Adipocyte (in vitro differentiated cells): ENCODE measurements around the gene CFD.
A peak's percentile ranks its signal among the peaks of the same experiment; 100 is the strongest.

Source experiments
- DNase-seq: peaks from one replicate; pipeline ENCODE4 v3.0.0-alpha.2; 2015; ENCODE audit warnings: low read depth
- H3K27me3 ChIP-seq: replicated peaks from 2 replicates; pipeline ENCODE4 v1.7.0; 2013; ENCODE audit warnings: mild to moderate bottlenecking, low read length, moderate library complexity; ENCODE audit not compliant: control insufficient read depth, insufficient read depth
- H3K36me3 ChIP-seq: 2 replicates; pipeline ENCODE4 v1.7.0; 2013; ENCODE audit warnings: low read length, mild to moderate bottlenecking, moderate library complexity; ENCODE audit not compliant: control insufficient read depth, insufficient read depth, severe bottlenecking
- H3K4me1 ChIP-seq: 2 replicates; pipeline ENCODE4 v1.7.0; 2013; ENCODE audit warnings: mild to moderate bottlenecking, low read length, moderate library complexity; ENCODE audit not compliant: control insufficient read depth, insufficient read depth
- H3K4me3 ChIP-seq: 2 replicates; pipeline ENCODE4 v1.7.0; 2013; ENCODE audit warnings: mild to moderate bottlenecking, low read length, moderate library complexity
- H3K9ac ChIP-seq: 2 replicates; pipeline ENCODE4 v1.7.0; 2013; ENCODE audit warnings: mild to moderate bottlenecking, low read length, moderate library complexity
- H3K9me3 ChIP-seq: 2 replicates; pipeline ENCODE4 v1.7.0; 2013; ENCODE audit warnings: mild to moderate bottlenecking, low read length, moderate library complexity; ENCODE audit not compliant: control insufficient read depth

The CFD gene

DNA sequence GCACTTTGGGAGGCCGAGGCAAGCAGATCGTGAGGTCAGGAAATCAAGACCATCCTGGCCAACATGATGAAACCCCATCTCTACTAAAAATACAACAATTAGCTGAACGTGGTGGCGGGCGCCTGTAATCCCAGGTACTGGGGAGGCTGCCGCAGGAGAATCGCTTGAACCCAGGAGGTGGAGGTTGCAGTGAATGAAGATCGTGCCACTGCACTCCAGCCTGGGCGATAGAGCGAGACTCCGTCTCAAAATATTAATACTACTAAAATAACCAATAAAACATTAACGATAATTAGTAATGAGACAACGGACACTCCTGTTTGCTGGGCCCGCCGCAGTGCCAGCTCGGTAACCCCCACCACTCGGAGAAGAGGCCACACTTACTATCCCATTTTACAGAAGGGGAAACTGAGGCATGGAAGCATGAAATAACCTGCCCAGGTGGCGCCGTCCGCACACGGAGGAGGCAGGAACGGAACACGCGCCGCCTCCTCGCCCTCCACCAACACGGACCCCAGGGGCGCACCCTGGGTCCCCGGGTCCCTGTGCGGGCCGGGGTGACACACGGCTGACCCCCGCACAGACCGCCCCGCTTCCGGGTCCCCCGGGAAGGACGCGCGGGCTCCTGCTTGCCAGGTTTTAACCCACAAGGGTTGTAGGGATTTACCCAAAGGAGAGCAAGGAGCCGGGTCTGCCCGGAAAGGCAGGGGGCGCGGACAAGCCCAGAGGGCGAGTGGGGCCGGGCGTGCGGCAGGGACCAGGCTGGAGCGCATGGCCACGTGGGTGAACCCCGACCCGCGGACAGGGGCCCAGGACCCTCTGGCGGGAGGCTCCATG, 52.0 kb downstream of the CFD start:
- no peak overlapping the region for H3K4me3 ChIP-seq
- H3K4me1 ChIP-seq = peaks cover 3% of the 10 kb centered on the region
- H3K36me3 ChIP-seq = no peaks in the 10 kb centered on the region
- DNase-seq = no peak
- H3K9ac ChIP-seq = no peak overlapping the region
- H3K9me3 ChIP-seq = no peaks in the 10 kb centered on the region
- no peaks in the 10 kb centered on the region for H3K27me3 ChIP-seq

- DNase-seq = no peak
- Histone ChIP-seq H3K36me3 (no peaks in the 10 kb centered on the region), H3K9me3 (no peaks in the 10 kb centered on the region), H3K27me3 (no peaks in the 10 kb centered on the region), H3K4me3 (peak overlapping the region; percentile 80), H3K9ac (peak overlapping the region; percentile 83), H3K4me1 (peaks cover 3% of the 10 kb centered on the region)
Measured at GRCh38 chr19:912181-913079, 53.0 kb downstream of the CFD start.
